Body of pancreas (tissue), 4 donors: ENCODE data around the gene PRUNE2. TPM values are rescaled to one million over a fixed set of nuclear protein-coding genes. Genes with fewer than 3 reads are reported as not detected.
A peak's percentile ranks its signal among the peaks of the same experiment; 100 is the strongest.

ENCODE experiments used
- ATAC-seq: fragments of 150-250 bp; one replicate; pipeline ENCODE4 v1.9.1; 2016
- DNase-seq, 4 donors: peaks; one replicate each; pipeline ENCODE4 v3.0.0-alpha.2; 2019
- H3K27ac ChIP-seq, 4 donors: fragments of 200-600 bp; sonication (generic); 1 replicate in 3 of 4; 2 replicates in 1 of 4; pipeline versions ENCODE4 v1.5.1 to v1.6.1; 2016 to 2019; ENCODE audit warnings: mild to moderate bottlenecking in 1 of 4, mixed read lengths in 1 of 4, moderate library complexity in 1 of 4
- H3K27me3 ChIP-seq, 2 donors: fragments of 200-600 bp; sonication (generic); one replicate each; pipeline ENCODE4 v1.6.0; 2016; ENCODE audit warnings: mild to moderate bottlenecking in 1 of 2
- H3K36me3 ChIP-seq, 2 donors: fragments of 200-600 bp; sonication (generic); replicated peaks in 1 of 2; 2 replicates each; pipeline ENCODE4 v1.5.1; 2016; ENCODE audit warnings: low read depth in 2 of 2; ENCODE audit not compliant: insufficient read depth in 1 of 2
- H3K4me1 ChIP-seq: fragments of 200-600 bp; sonication (generic); one replicate; pipeline ENCODE4 v1.6.0; 2016
- H3K4me3 ChIP-seq, 2 donors: fragments of 200-600 bp; sonication (generic); 1 replicate in 1 of 2; 2 replicates in 1 of 2; pipeline ENCODE4 v1.5.1; 2016 to 2019
- H3K9me3 ChIP-seq, 3 donors: fragments of 200-600 bp; sonication (generic); 1 replicate in 2 of 3; 2 replicates in 1 of 3; pipeline ENCODE4 v1.5.1; 2016
- CTCF ChIP-seq, 7 experiments: fragments of 450-650 bp in 4 of 7; fragments of 200-600 bp in 3 of 7; sonication (generic) in 3 of 7; IDR thresholded peaks; one replicate each; pipeline ENCODE4 v1.5.1; 2016 to 2019; ENCODE audit warnings: antibody characterized with exemption in 7 of 7
- POLR2A ChIP-seq, 3 donors: fragments of 450-650 bp; IDR thresholded peaks; one replicate each; pipeline ENCODE4 v1.6.1; 2016; ENCODE audit warnings: antibody characterized with exemption in 3 of 3, mild to moderate bottlenecking in 2 of 3
- WGBS, 2 donors: methylation state at CpG; one replicate each; pipeline ENCODE4 v1.1.5; 2017; 5-methylcytosine and 5-hydroxymethylcytosine counted together
- intact Hi-C: fragments of 100-400 bp; cut with DNase I; formaldehyde crosslinking; loops from one replicate; pipeline ENCODE4 v1.15.1; 2023
- total RNA-seq, 2 donors: library from RNA; depleted of rRNA; stranded (reverse); fragments of >200 nt; gene quantifications; one replicate each; pipeline ENCODE4 v1.1.0, GENCODE V29; 2016

The PRUNE2 gene
- total RNA-seq, 2 donors from 2014 or later, result 3.9 to 15.2 TPM

- ATAC-seq (no peak), DNase-seq (no peak)
- no peaks in the 10 kb centered on the region for H3K9me3 ChIP-seq
- H3K27ac ChIP-seq, result no peak overlapping the region
- TF ChIP-seq POLR2A (IDR thresholded peaks at IDR 0.05), result no peak
- TF ChIP-seq CTCF (IDR thresholded peaks at IDR 0.05), result no peak
- H3K27me3 ChIP-seq, result no peaks in the 10 kb centered on the region
- intact Hi-C loops, result no loop called here
- 73 to 83% methylated on average over 4 of the region's 4 CpGs for WGBS, 2 donors
- peaks cover 19% of the 10 kb centered on the region for H3K4me1 ChIP-seq
- H3K36me3 ChIP-seq, result no peaks in the 10 kb centered on the region
- no peak overlapping the region for H3K4me3 ChIP-seq
Measured at GRCh38 chr9:76591256-76591950, 314.5 kb downstream of the PRUNE2 start.

GRCh38 chr9:76588316-76588715, 317.6 kb downstream of the PRUNE2 start:
- no peak overlapping the region for H3K4me3 ChIP-seq
- peak overlapping the region in 2 of 4 donors; percentile 64 to 86 for H3K27ac ChIP-seq
- H3K27me3 ChIP-seq, result no peaks in the 10 kb centered on the region
- no peaks in the 10 kb centered on the region for H3K36me3 ChIP-seq
- TF ChIP-seq CTCF (IDR thresholded peaks at IDR 0.05), result no peak
- no peak for TF ChIP-seq POLR2A (IDR thresholded peaks at IDR 0.05)
- ATAC-seq (no peak), DNase-seq (no peak)
- no peaks in the 10 kb centered on the region for H3K9me3 ChIP-seq
- intact Hi-C loops, result no loop called here
- H3K4me1 ChIP-seq, result peaks cover 45% of the 10 kb centered on the region

GRCh38 chr9:76586390-76587314, 319.3 kb downstream of the PRUNE2 start:
- ATAC-seq (peak; percentile 54), DNase-seq (peak in 2 of 4 donors; percentile 49 to 63)
- H3K36me3 ChIP-seq, result no peaks in the 10 kb centered on the region
- H3K4me1 ChIP-seq, result peaks cover 50% of the 10 kb centered on the region
- no peak for TF ChIP-seq POLR2A (IDR thresholded peaks at IDR 0.05)
- no peak for TF ChIP-seq CTCF (IDR thresholded peaks at IDR 0.05)
- no peaks in the 10 kb centered on the region for H3K9me3 ChIP-seq
- intact Hi-C loops, result no loop called here
- peak overlapping the region in 3 of 4 donors; percentile 64 to 86 (median 74) for H3K27ac ChIP-seq
- no peaks in the 10 kb centered on the region for H3K27me3 ChIP-seq
- no peak overlapping the region for H3K4me3 ChIP-seq
- 29 to 30% methylated on average over 6 of the region's 6 CpGs for WGBS, 2 donors

DNA sequence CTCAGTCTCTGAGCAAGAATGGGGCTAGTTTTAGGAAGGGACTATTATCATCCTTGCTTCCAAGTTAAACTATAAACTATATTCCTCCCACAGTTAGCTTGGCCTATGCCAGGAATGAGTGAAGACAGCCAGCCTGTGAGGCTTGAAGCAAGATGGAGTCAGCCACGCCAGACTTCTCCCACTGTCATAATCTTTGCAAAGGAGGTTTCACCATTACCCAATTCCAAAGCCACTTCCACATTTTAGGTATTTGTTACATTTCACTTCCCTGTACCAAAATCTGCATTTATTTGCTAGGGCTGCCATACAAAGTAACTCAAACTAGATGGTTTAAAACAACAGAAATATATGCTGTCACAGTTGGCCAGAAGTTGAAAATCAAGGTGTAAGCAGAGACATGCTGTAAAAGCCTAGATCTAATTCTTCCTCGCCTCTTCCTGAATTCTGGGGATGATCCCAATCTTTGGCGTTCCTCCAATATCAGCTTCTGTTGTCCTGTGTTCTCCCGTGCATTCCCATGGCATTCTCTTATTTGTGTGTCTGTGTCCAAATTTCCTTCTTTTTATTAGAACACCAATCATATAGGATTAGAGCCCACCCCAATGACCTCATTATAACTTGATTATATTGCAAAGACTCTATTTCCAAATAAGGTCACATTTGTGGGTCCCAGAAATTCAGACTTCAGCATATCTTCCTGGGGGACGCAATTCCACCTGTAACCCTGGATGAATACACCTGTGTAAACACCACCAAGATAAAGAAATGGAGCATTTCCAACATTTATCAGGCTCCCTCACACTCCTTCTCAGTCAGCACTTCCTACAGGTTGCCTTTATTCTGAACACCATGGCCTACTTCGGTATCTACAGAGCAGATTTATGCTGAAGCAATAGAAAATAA, 320.2 kb downstream of the PRUNE2 start:
- H3K27ac ChIP-seq, result peak overlapping the region in 3 of 4 donors; percentile 64 to 86 (median 74)
- peak; percentile 96 for ATAC-seq

More for the DNA sequence above, 320.2 kb downstream of the PRUNE2 start:
- no peaks in the 10 kb centered on the region for H3K36me3 ChIP-seq
- H3K4me1 ChIP-seq, result peaks cover 53% of the 10 kb centered on the region
- peak; percentile 12 to 81 (median 50) for DNase-seq
- intact Hi-C loops, result no loop called here
- H3K27me3 ChIP-seq, result no peaks in the 10 kb centered on the region
- no peak overlapping the region for H3K4me3 ChIP-seq
- no peaks in the 10 kb centered on the region for H3K9me3 ChIP-seq
- TF ChIP-seq POLR2A (IDR thresholded peaks at IDR 0.05) (peak in 1 of 3 donors; percentile 29), CTCF (IDR thresholded peaks at IDR 0.05) (no peak)
- 37 to 44% methylated on average over 6 of the region's 6 CpGs for WGBS, 2 donors
